GM18498 (cell line): ENCODE measurements around the gene INS.
"Not testable (repeated sequence)": the region's sequence is repeated elsewhere in the genome, so short reads cannot be mapped to it uniquely, and the experiment has no call there.

Source experiments
- ATAC-seq: cut with Tn5 transposase; IDR thresholded peaks from one replicate; pipeline ENCODE4 v1.9.1; 2021; ENCODE audit warnings: mild to moderate bottlenecking, moderate library complexity; ENCODE audit not compliant: unreplicated experiment

The INS gene

GRCh38 chr11:2199466-2200341 is 38.7 kb upstream of the INS start:
- no peak for ATAC-seq

GRCh38 chr11:2198621-2199365 is 37.8 kb upstream of the INS start:
- no peak for ATAC-seq

- no peak for ATAC-seq
Measured at GRCh38 chr11:2197771-2198520, 36.9 kb upstream of the INS start.

DNA sequence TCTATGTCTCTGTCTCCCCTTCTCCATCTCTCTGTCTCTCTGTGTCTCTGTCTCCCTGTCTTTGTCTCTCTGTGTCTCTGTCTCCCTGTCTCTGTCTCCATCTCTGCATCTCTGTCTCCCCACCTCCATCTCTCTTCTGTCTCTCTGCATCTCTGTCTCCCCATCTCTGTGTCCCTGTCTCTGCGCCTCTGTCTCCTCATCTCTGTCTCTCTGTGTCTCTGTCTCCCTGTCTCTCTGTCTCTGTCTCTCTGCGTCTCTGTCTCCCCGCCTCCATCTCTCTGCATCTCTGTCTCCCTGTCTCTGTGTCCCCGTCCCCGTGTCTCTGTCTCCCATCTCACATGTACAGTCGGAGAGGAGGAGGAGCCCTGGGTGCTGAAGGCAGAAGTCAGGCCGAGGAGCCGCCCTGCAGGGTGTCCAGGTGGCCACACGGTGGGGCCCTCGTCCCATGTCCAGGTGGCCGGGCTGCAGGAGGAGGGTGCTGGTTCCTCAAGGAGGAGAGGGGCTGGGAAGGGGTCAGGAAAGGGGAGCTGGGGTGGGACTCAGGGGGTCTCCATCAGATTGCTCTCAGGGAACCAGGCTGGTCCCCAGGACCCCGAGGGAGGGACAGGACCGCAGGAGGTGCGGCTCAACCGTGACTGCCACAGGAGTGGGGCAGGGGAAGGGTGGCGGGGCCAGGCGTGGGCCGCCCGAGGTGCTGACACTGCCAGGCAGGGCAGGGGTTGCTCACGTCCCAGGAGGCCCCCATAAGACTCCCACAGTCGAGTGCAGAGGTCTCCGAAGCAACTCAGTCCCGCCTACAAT is 36.2 kb upstream of the INS start:
- no peak for ATAC-seq

DNA sequence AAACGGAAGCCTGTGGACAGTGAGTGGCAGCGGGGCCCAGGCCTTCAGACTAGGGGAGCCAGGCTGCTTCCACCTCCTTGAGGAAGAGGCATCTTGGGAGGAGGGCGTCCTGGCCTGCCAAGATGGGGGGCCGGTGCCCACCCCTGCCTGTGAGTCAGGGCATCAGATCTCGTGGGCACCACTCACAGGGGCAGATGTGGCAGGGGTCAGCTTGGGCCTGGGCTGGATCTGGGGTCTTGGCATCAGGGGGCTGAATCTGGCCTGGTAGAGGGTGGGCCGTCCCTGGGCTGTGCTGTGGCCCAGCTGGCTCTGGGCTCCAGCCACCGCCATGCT is 34.7 kb upstream of the INS start:
- no peak for ATAC-seq

GRCh38 chr11:2194877-2195755 is 34.1 kb upstream of the INS start:
- no peak for ATAC-seq

DNA sequence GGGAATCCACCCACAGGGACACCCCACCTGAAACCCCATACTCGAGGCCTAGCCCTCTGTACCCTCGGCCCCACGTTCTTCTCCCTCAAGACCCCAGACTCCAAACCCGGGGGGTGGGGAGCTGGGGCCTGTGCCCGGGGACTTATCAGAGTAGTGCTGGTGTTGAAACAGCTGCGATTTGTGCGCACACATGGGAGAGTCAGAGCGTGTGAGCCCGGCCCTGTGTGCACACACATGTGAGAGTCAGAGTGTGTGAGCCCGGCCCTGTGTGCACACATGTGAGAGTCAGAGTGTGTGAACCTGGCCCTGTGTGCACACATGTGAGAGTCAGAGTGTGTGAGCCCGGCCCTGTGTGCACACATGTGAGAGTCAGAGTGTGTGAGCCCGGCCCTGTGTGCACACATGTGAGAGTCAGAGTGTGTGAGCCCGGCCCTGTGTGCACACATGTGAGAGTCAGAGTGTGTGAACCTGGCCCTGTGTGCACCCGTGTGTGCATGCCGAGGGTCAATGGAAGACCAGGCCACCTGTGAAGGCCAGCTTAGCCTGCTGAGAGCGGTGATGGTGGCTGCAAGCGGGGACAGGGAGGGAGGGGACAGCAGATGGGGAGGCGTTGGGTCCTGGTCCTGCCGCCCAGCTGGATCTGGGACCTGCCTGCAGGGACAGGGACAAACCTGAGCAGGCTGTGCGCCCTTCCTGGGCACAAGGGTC is 33.0 kb upstream of the INS start:
- ATAC-seq: not testable (repeated sequence)

GRCh38 chr11:2193099-2193887 is 32.3 kb upstream of the INS start:
- no peak for ATAC-seq

DNA sequence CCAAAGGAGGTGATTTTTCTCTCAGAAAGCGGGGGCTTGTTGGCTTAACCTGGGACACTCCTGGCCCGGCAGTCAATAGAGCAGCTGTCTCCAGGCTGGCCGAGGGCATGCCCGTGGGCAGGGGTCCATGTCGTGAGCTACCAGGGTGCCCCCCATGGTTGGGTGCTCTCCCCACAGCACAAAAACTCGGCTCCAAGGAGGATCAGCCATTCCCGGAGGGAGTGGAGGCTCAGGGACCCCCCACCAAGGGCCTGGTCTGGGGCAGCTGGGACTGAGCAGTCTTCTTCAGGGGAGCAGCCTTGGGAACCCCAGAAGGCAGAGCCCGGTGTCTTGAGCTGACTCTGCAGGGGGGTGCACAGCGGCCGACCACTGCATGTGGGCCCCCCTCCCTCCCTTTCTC is 31.4 kb upstream of the INS start:
- ATAC-seq: no peak

DNA sequence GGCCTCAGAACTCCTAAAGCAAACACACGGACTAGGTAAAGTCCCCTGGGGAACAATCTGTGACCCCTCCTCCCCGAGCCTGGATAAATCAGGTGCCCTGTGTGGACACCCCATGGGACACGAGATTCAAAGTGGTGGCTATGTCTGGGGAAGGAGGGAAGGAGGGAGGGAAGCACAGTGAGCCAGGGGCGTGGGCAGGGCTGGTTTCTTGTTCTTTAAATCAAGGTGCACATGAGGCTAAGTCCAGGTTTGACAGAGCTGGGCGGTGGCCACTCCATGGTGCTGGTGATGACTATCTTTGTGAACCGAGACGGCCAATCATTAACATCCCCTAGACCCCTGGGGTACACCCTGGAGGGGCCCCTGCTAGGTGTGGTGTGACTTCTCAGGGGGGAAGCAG is 30.9 kb upstream of the INS start:
- no peak for ATAC-seq

GRCh38 chr11:2190657-2191471 is 29.9 kb upstream of the INS start:
- ATAC-seq: no peak

- no peak for ATAC-seq
Measured at GRCh38 chr11:2189938-2190656, 29.1 kb upstream of the INS start.

DNA sequence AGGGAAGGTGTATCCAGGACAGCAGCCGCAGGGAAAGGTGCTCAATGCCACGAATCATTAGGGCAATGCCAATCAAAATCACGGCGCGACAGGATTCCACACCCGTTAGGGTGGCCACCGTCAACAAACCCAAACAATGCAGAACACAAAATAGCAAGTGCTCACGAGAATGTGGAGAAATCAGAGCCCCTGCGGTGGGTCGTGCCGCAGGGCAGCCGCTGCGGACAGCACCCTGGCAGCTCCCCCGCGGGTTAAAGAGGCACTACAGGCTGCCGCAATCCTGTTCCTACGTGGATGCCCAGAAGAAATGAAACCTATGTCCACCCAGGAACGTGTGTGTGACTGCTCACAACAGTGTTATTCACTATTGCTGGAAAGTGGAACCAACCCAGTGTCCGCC is 27.7 kb upstream of the INS start:
- no peak for ATAC-seq

DNA sequence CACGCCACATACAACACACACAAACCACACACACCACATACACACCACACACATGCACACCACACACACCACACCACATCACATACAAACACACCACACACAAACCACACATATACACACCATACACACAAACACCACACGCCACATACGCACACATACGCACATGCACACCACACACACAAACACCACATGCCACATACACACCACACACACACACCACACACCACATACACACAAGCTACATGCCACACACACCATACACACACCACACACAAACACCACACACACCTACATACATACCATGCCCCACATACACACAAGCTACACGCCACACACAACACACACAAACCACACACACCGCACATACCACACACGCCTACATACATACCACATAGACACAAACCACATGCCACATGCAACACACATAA is 26.3 kb upstream of the INS start:
- ATAC-seq: no peak

GRCh38 chr11:2186669-2187279 is 25.8 kb upstream of the INS start:
- no peak for ATAC-seq

DNA sequence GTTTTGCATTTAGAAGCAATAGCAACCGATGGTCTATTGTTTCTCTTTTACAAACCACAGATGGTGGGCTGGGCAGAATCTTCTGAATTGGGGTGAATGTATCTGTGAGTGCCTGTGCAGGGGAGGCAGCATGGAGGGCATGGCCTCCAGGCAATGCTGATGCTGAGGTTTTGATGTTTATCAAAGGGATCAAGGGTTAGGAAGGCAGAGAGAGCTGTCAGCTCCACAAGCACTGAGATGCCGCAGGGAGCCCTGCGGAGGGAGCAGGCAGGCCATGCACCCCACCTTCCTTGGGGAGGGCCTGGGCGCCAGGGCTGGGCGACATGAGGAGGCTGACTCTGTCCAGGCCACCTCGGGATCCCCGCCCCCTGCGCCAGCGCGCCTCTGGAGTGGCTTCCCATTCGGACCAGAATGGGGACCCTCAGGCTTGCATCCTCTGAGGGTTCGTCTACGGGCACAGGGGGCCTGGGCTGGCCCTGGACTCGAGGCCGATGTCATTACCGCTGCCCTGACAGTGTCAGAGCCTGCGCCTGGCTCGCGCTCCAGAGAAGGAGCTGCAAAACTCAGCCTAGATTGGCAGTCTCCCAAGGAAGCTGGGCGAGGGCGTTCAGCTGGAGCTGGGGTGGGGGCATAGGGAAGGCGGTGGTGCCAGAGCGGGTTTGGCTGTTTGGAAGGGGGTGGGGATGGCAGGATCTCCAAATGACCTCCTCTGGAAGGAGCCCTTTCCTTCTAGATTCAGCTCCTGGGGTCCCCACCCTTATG is 24.5 kb upstream of the INS start:
- ATAC-seq: no peak
